ENCODE measurements around the gene NMUR1. TPM values are rescaled to one million over a fixed set of nuclear protein-coding genes. Genes with fewer than 3 reads are reported as not detected.

NMUR1 gene
- total and polyA plus RNA-seq, 9 donors, result 0.10 to 0.56 (median 0.31) TPM; not detected in 4

DNA sequence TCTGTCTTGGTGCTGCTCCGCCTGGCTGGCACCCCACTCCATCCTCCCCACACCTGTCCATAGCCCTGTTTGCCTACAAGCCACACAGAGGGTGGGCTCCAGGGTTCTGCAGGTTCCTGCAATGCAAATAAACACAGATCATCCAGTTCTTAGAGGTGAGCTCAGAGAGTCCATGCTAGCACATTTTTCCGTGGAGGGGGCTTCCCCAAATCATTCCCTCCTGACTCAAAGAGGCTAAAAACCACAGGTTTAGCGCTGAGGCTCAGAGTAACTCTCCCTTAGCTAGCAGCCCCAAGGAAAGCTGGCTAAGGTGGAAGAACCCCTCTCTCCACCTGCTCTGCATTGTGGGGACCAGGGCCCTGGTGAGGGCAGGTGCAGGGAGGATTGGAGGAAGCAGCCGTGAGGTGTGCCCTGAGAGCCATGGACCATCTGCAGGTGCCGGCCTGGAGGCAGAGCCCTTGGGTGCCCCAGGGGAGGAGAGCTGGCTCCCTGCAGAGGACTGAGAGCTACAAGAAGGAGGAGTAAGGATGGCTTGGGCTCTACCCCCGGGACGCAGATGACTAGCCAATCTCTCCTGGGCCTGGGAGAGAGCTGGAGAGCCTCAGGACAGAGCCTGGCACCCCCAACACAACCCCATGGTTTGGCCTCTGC lies 38.7 kb upstream of the NMUR1 start:
- no peak overlapping the region for H3K27ac ChIP-seq
- TF ChIP-seq EP300 (IDR thresholded peaks at IDR 0.05) (no peak), POLR2A (IDR thresholded peaks at IDR 0.05) (no peak)
- TF ChIP-seq, protein P1, sequence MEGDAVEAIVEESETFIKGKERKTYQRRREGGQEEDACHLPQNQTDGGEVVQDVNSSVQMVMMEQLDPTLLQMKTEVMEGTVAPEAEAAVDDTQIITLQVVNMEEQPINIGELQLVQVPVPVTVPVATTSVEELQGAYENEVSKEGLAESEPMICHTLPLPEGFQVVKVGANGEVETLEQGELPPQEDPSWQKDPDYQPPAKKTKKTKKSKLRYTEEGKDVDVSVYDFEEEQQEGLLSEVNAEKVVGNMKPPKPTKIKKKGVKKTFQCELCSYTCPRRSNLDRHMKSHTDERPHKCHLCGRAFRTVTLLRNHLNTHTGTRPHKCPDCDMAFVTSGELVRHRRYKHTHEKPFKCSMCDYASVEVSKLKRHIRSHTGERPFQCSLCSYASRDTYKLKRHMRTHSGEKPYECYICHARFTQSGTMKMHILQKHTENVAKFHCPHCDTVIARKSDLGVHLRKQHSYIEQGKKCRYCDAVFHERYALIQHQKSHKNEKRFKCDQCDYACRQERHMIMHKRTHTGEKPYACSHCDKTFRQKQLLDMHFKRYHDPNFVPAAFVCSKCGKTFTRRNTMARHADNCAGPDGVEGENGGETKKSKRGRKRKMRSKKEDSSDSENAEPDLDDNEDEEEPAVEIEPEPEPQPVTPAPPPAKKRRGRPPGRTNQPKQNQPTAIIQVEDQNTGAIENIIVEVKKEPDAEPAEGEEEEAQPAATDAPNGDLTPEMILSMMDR (IDR thresholded peaks at IDR 0.05), result no peak
- H3K36me3 ChIP-seq, result no peaks in the 10 kb centered on the region
- DNase-seq, result no peak
- H3K27me3 ChIP-seq, result no peaks in the 10 kb centered on the region
- no peak overlapping the region for H3K4me3 ChIP-seq
- intact Hi-C loops (cut with DNase I), result no loop called here
- 85 to 92% (median 89%) methylated on average over 7 of the region's 7 CpGs for WGBS, 3 donors
- H3K4me1 ChIP-seq (ENCODE audit: insufficient read depth), result no peaks in the 10 kb centered on the region
- no peaks in the 10 kb centered on the region for H3K9me3 ChIP-seq

DNA sequence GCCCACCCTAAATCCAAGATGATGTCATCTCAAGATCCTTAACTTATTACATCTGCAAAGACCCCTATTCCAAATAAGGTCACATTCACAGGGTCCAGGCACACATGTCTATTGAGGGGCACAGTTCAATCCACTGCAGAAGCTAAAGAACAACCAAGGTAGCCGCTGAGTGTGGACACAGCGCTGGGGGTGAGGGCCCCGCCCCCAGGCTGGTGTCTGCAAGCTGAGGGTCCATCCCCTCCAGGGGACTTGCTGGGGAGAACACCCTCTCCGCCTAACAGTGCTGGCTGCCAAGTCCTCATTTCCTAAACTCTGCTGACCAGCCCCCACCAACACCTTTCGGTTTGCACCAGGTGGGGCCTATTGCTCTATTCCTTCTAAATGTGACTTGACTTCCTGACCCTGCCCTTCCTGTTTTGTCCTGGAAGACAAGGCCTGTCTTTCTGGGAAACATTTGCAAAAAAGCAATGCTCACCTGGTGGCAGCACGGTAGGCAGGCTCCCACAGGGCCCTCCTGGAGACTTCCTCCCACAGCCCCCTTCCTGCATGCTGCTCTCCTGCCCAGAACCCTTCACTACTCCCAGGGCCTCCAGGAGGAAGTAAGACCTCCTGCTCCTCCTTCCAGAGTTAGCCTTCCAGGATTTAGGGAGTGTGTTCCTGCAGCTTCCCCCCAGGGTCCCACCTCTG lies 38.0 kb upstream of the NMUR1 start:
- no peaks in the 10 kb centered on the region for H3K9me3 ChIP-seq
- intact Hi-C loops (cut with DNase I), result no loop called here
- WGBS, 3 donors, result 82 to 84% (median 84%) methylated on average over 6 of the region's 6 CpGs
- H3K27ac ChIP-seq, result no peak overlapping the region
- no peak for DNase-seq
- no peaks in the 10 kb centered on the region for H3K27me3 ChIP-seq
- H3K4me3 ChIP-seq, result no peak overlapping the region
- no peak for TF ChIP-seq EP300 (IDR thresholded peaks at IDR 0.05)
- TF ChIP-seq, protein P1 (IDR thresholded peaks at IDR 0.05), result no peak
- TF ChIP-seq POLR2A (IDR thresholded peaks at IDR 0.05), result no peak
- H3K4me1 ChIP-seq (ENCODE audit: insufficient read depth), result no peaks in the 10 kb centered on the region
- H3K36me3 ChIP-seq, result no peaks in the 10 kb centered on the region

DNA sequence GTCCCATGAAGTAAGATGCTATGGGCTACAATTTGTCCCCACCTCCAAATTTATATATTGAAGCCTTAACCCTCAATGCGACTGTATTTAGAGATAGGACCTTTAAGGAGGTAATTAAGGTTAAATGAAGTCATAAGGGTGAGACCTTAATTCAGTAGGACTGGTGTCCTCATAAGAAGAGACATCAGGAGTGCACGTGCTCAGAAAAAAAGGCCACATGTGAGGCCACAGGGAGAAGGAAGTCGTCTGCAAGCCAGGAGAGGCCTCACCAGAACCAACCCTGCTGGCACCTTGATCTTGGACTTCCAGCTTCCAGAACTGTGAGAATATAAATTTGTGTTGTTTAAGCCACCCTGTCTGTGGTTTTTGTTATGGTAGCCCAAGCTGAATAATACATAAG lies 36.9 kb upstream of the NMUR1 start:
- H3K36me3 ChIP-seq, result no peaks in the 10 kb centered on the region
- H3K9me3 ChIP-seq, result no peaks in the 10 kb centered on the region
- DNase-seq, result no peak
- no peaks in the 10 kb centered on the region for H3K27me3 ChIP-seq
- H3K4me1 ChIP-seq (ENCODE audit: insufficient read depth), result no peaks in the 10 kb centered on the region
- no peak overlapping the region for H3K4me3 ChIP-seq
- WGBS, 3 donors, result 90 to 93% (median 91%) methylated on average over 3 of the region's 3 CpGs
- intact Hi-C loops (cut with DNase I), result no loop called here
- TF ChIP-seq POLR2A (IDR thresholded peaks at IDR 0.05), result no peak
- TF ChIP-seq, protein P1 (IDR thresholded peaks at IDR 0.05), result no peak
- TF ChIP-seq EP300 (IDR thresholded peaks at IDR 0.05), result no peak
- no peak overlapping the region for H3K27ac ChIP-seq

DNA sequence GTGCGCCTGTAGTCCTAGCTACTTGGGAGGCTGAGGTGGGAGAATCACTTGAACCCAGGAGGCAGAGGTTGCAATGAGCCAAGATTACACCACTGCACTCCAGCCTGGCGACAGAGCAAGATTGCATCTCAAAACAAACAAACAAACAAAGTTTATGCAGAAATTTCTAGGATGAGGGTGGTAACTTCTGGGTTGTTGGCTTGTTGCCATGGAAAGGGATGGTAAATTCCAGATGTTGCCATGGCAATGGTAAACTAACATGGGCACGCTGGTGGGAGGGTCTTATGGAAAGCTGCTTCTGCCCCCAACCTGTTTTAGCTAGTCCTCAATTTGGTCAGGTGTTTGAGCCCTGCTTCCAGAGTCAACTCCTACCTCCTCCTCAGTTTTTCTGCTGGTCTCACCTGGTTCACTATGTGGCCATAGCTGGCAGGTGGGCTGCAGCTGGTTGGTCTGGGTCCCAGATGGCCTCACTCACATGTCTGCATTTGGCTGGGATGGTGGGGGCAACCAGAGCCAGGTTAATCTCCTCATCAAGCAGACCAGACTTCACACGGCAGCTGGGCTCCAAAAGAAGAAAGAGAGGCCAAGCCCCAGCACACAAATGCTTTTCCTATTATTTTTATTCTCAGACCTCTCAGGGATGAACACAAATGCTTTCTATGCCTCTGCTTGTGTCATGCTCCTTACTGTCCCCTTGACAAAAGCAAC lies 35.8 kb upstream of the NMUR1 start:
- 69 to 75% (median 70%) methylated on average over 4 of the region's 4 CpGs for WGBS, 3 donors
- intact Hi-C loops (cut with DNase I), result no loop called here

More for the DNA sequence above, 35.8 kb upstream of the NMUR1 start:
- Histone ChIP-seq H3K4me1 (ENCODE audit: insufficient read depth) (no peaks in the 10 kb centered on the region), H3K27me3 (no peaks in the 10 kb centered on the region), H3K4me3 (no peak overlapping the region), H3K9me3 (no peaks in the 10 kb centered on the region), H3K36me3 (no peaks in the 10 kb centered on the region), H3K27ac (no peak overlapping the region)
- DNase-seq, result no peak
- TF ChIP-seq POLR2A (IDR thresholded peaks at IDR 0.05) (no peak), EP300 (IDR thresholded peaks at IDR 0.05) (no peak)
- TF ChIP-seq, protein P1 (IDR thresholded peaks at IDR 0.05), result no peak
